SKM-1 (cell line): ENCODE measurements around the gene FXYD1.

Source experiments
- DNase-seq: peaks from one replicate; lab custom pipeline; 2025; ENCODE audit not compliant: unreplicated experiment; lab: John Stamatoyannopoulos, UW

The FXYD1 gene

DNA sequence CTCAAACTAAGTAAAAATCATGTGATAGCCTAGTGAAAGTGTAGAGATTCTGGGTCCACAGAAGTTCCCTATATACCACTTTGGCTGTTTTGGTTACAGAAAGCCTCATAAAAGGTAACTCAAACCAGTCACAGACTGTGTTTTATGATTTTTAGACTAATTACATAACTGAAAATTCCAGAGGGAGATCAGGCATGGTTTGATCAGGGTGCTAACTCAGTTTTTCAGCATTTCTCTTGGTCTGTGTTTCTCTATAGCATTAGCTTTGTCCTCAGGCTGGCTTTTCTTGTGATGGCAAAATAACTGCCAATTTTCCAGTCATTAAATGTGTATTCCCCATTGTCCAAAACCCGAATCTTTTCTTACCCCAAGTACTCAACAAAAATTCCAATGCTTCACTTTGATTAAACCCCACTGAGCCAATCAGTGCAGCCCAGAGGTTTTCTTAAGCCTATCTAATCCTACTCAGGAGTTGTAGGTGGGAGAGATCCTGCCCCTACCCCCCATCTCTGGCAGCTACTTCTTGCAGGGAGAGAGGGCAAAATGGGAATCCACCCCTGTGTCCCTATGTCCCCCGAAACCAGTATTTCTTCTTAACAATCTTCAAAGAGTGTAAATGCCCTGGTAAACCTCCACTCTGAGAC lies 31.6 kb upstream of the FXYD1 start:
- no peak for DNase-seq

DNA sequence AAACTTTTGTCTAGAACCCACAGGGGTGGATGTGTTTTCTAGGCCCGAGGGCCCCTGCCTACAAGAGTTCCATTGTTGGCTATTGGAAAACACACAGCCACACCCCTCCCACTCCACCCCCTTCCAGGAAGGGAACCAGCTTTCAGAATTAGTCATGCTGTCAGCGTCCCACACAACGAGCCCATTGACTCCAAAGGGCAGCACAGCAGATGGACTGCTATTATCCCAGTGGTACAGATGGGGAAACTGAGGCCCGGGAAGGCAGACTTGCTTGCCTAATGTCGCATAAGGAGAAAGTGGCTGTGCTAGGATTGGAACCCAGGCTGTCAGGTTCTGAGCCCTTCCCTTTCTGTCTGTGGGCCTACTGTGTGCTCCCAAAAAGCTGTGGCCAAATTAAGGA lies 31.1 kb upstream of the FXYD1 start:
- DNase-seq, result no peak

DNA sequence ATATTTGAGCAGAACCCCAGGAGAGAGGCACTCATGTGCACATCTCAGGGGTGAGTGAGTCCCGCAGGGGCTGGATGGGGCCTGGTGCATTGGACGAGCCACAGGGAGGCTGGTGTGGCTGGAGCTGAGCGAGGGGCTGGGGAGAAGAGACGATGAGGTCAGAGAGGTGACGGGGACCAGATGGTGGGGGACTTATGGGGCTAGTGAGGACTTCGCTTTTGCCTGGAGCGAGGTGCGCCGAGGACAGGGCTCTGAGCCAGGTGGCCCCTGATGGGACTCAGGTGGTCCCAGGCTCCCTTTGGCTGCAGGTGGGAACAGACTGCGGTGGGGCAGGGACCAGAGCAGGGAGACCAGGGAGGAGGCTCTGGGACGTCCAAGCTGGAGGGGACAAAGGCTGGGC lies 29.9 kb upstream of the FXYD1 start:
- no peak for DNase-seq

DNA sequence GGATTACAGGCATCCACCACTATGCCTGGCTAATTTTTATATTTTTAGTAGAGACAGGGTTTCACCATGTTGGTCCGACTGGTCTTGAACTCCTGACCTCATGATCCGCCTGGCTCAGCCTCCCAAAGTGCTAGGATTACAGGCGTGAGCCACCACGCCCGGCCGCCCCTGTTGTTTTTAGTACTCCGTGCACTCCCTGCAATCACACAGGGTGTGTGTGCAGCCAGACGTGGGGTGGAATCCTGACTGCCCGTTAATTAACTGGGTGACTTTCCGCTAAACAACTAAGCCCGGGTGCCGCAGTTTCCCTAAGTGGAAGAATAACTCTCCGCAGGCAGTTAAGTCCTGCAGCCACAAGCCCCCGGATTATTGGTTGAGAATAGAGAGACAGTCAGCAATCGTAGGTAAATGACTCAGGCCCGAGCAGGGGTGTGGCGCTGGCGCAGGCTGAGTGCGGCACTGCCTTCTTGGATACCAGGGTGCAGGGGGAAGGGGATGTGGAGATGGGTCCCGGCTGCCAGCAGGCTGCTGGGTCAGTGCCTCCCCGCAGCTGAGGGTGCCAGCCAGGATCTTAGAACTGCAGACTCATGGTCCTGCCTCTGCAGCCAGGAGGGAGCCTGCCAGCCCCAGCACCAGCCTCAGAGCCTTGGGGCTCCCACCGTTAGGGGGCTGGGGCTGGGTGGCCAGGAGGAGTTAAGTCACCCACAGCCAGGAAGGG lies 29.1 kb upstream of the FXYD1 start:
- DNase-seq, result no peak

DNA sequence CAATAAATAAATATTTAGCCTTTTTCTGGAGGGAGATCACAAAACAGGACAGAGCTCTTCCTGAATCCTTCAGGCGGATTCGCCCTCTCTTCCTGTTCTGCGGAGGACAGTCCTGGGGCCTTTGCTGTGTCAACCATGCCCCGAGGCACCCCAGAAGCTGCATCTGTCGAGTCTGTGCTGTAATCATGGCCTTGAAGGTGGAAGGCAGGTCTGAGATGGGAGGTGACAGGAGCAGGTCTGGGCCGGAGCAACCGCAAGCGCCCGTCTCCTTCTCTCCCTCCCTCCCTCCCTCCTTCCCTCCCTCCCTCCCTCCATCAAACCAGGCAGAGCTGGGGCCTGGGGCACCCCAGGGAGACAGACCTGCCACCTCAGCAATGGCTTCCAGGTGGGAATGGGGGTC lies 27.6 kb upstream of the FXYD1 start:
- DNase-seq, result no peak

DNA sequence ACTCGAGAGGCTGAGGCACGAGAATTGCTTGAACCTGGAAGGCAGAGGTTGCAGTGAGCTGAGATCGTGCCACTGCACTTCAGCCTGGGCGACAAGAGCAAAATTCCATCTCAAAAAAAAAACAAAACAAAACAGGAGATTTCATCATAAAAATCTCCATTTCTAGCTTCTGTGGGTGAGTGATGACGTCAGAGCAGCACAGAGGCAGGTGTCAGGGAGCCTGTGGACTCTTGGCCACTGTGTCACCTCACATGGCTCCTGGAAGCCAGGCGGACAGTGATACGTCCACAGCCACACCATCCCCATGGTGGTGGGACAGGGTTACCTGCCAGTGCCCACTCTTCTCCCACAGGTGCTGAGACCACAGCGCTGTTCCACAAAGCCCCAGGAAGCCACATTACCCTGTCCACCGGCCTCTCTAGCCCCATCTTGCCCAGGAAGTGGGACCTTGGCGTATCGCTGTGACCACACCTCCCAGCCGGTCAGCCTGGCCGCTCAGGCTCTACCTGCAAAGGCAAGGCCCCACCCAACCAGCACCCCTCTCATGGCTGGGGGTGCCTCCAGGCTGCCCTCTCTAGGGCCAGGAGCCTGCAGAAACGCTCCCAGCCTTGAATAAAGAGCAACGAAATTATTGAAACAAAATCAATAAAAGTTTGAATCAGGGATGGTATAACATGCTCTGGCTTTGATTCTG lies 25.5 kb upstream of the FXYD1 start:
- no peak for DNase-seq

DNA sequence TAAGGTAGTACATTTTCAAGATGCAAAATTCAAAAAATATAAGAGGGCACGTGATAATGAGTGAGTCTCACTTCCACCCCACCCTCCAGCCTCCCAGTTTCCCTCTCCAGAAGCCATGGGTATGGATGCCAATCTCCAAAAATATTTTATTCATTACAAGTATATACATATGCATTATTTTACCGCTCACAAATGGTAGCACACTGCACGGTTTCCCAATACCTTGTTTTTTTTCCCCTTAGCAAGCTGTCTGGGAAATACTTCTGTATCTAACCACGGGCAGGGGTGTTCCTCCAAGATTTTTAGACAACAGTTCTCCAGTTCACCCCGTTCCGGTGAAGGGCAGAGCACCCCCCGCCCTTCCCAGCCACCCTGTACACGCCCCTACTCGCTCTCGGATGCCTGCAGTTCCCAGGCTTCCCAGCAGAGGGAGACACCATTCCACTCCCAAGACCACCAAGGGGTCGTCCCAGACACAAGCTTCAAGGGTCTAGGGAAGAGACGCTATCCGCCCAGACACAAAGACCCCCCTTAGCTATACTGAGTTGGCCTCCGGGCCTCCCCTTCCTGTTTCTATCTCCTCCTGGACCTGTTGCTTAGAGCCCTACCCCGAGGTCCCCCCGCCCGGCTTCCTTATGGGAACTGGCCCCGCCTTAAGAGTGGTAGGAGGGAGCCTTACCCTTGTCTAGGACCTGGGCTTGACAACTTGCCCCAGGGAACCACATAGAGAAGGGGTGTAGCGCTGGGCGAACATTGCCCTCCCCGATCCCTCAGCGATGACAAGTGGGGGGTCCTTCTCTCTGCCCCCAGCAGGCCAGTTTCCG lies 24.1 kb upstream of the FXYD1 start:
- no peak for DNase-seq

DNA sequence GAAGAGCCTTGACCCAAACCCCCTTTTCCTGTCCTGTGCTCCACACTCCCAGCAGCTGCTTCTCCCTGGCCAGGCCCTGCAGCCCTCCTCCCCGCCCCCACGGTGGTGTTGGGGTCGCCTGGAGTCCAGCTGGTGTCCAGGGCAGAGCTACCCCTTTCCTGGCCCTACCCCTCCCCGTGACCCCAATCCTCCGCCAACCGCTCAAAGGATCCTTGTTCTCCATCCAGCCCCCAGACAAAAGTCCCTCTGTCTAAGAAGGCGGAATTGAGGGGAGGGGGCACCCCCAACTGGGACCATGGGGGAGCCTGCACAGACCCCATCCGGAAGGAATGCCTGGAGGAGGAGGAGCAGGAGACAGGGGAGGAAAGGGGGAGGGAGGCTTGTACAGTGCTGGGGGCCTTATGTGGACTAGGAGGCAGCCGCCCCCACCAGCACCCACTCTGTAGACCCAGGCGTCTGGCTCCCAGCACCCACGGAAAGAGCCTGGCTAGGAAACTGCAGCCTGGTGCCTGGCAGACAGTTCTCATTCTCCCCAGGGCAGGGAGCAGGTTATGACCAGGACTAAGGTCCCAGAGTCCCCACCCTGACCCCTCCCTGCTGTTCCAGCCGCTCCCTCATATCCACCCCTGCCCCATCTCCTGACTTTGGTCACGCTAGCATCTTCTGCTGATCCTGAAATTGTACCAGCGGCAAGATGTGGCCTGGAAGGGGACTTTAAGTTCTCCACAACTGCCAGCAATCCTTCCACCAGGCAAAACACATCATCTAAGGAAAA lies 23.3 kb upstream of the FXYD1 start, which contains the start of gene FXYD3:
Gene FXYD3 (plus strand): TSS at position 647 of the 775 bp plus-strand sequence. CDS start 3,554 bp downstream, outside the sequence.
- no peak for DNase-seq

DNA sequence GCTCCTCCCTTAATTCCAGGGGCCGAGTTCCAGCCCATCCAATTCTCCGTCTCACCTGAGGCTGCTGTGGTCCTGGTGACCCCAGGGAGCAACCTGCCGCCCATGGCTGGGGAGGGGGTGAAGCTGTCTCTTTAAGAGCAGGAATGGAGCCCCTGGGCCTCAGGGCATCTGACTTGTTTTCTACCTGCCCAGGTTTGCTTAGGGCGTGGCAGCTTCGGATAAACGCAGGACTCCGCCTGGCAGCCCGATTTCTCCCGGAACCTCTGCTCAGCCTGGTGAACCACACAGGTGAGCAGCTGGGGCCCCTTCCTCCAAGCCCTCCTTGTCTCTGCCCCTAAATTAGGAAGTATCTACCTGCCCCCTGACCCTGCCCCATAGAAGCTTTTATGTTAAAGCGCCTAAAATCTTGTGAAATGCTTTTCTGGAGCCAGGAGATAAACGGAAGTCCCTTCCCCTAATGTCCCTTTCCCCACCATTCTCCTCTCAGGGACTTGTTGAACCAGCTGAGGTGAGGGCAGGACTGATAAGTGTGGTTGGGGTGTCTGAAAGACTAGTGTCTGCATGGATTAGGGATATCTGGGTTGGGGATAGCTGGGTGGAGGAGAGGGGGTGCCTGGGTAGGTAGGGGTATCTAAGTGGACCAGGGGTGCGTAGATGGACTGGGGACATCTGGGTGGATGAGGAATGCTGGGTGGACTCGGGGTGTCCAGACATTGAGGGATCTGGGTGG lies 22.4 kb upstream of the FXYD1 start:
- no peak for DNase-seq

DNA sequence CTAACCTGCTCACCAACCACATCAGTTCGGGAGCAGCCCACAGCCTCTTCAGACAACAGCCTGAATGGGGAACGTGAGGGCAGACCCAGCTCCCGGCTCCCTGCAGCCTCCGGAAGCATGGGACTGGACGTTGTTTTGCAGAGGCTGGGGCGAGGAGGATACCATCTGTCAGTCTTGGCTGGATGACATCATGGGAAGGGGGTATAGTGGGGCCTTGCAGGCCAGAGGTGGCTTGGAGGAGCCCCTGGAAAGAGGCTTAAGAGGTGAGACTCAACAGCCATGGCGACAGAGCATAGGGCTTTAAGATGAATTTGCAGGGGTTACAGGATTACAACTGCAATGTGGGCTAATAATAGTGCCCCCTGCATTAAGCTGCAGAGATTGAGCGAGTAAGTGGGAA lies 21.5 kb upstream of the FXYD1 start:
- no peak for DNase-seq

DNA sequence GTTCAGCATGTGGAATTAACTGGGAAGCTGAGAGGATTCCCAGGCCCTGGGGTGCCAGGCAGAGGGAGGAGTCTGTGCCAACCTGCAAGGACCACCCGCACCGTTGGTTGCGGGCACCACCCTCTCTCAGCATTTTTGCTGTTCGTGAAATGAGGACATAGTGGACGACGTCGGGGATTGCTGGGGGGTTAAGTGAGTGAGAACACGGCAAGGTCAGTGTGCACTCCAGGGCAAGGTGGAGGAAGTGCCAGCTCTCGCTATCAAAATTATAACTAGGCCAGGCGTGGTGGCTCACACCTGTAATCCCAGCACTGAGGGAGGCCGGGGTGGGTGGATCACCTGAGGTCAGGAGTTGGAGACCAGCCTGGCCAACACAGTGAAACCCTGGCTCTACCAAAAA lies 20.8 kb upstream of the FXYD1 start:
- DNase-seq, result no peak

DNA sequence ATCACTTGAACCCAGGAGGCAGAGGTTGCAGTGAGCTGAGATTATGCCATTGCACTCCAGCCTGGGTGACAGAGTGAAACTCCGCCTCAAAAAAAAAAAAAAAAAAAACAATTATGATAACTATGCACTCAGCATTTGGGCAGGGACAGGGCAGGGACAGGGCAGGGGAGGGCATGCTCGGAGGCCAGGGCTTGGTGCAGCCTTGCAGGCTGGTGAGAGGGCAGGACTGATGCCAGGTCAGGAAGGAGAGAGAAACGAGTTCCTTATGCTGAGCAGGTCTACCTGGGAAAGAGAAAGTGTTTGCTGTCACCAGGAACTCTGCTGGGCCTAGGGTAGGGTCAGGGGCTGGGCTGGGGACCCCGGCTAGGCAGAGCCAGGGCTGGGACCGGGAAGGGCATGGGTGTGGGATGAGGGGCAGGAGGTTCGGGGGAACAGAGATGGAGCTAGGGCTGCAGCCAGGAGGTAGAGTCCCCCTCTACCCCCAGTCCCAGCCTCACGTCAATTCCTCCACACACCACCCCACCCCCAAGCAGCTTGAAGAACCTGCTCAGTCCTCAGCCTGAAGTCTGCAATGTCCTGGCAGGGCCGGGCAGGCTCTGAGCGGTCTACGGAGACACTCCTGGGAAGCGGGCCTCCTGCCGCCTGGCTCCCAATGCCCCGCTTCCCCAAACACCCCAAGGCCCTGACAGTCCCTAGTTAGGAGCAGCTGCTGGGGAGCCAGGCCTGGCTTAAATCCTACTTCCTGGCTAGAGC lies 20.2 kb upstream of the FXYD1 start:
- DNase-seq, result no peak

DNA sequence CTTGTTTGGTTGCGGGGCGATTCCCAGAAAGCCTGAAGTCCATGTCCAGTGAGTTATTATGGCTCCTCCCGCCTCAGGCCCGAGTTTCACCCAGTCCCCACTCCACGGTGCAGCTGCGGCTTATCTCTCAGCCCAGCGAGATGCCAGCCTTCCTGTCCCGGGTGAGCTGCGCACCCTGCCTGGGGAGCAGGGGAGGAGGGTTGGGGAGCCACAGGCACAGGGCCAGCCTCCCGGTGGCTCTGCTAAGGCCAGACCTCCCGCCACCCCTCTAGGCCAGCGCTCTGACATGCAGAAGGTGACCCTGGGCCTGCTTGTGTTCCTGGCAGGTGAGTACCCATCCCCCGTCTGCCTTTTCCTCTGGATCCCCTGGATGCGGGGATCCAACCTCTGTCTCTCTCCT lies 19.5 kb upstream of the FXYD1 start:
- DNase-seq, result no peak

DNA sequence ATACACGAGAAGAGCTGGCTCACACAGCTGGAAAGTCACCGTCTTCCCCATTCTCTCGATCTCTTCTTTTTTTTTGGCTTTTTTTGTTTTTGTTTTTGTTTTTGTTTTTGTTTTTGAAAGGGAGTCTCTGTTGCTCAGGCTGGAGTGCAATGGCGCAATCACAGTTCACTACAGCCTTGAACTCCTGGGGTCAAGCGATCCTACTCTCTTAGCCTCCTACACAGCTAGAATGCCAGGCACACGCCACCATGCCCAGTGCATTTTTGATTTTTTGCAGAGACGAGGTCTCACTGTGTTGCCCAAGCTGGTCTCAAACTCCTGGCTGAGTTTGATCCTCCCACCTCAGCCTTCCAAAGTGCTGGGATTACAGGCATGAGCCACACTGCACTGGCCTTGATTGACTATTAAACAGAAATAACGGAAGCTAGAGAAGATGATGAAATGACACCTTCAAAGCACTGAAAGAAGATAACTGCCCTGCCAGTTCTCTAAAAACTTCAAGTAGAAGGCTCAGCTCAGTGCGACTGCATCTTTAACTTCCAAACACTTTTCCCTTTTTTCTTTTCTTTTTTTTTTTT lies 19.0 kb upstream of the FXYD1 start:
- no peak for DNase-seq

DNA sequence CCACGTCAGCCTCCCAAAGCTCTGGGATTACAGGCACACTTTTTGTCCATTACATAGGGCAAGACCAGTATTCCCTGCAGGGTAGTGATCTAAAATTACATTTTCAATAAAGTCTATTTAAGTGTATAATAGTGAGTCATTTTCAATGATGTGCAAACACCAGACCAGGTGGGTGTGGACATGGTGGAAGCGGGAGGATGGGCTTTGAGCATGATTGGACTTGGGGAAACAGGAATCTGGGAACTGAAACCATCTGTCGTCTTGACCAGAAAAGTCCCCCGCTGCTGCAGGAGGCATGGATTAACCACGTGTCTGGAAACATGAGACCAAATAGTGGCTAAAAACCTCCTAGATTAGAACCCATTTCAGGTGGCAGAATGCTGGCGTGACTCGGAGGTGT lies 18.1 kb upstream of the FXYD1 start:
- no peak for DNase-seq

DNA sequence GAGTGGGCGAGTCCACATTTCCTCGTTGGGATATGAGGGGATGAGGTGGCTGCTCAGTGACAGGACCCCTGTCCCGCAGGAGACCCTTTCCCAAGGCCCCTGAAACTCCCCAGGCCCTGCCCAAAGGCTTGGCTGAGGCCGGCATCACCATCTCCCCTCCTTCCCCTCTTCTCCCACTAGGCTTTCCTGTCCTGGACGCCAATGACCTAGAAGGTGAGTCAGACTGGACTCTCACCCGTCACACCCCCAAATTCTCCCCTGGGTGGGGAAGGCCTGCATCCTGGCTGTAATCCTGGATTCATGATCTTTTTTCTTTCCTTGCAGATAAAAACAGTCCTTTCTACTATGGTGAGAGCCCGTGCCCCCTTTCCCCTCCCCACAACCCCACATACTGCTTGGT lies 17.7 kb upstream of the FXYD1 start:
- DNase-seq, result no peak

DNA sequence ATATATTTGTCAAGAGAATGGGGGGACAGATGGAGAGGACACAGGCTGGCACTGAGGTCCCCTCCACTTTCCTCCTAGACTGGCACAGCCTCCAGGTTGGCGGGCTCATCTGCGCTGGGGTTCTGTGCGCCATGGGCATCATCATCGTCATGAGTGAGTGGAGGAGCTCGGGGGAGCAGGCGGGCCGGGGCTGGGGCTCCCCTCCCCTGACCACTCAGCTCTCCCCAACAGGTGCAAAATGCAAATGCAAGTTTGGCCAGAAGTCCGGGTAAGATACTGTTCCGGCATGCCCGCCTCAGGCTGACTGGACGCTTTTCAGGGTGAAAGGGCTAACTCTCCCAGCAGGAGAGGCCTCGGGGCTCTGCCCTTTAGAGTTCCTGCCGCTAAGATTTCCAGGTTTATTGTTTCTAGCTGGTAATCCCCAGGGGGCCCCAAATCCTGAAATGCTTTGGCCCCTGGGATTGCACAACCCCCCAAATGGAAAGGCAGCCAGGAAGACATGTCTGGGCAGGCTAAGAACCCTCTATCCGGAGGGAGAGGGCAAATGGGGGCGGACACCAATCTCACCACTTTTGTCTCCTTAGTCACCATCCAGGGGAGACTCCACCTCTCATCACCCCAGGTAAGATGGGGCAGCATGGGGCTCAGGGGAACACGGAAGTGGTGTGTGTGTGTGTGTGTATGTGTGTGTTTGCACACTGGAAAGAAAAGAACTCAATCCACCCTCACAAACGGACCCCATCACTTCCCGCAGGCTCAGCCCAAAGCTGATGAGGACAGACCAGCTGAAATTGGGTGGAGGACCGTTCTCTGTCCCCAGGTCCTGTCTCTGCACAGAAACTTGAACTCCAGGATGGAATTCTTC lies 15.7 kb upstream of the FXYD1 start:
- DNase-seq, result no peak

DNA sequence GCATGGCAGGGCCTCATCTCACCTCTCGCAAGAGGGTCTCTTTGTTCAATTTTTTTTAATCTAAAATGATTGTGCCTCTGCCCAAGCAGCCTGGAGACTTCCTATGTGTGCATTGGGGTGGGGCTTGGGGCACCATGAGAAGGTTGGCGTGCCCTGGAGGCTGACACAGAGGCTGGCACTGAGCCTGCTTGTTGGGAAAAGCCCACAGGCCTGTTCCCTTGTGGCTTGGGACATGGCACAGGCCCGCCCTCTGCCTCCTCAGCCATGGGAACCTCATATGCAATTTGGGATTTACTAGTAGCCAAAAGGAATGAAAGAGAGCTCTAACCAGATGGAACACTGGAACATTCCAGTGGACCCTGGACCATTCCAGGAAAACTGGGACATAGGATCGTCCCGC lies 15.1 kb upstream of the FXYD1 start:
- no peak for DNase-seq
